Activated effector memory CD4-positive, alpha-beta T cell treated with anti-CD3 and anti-CD28 coated beads, Interleukin-2, amount 50 U/mL, for 16 hours (primary cell): Measurements from ENCODE around the gene SUGP1.
"Not testable (repeated sequence)": the region's sequence is repeated elsewhere in the genome, so short reads cannot be mapped to it uniquely, and the experiment has no call there.

Source experiments
- DNase-seq: peaks from one replicate; pipeline ENCODE4 v3.0.0-alpha.2; 2020

The SUGP1 gene

DNA sequence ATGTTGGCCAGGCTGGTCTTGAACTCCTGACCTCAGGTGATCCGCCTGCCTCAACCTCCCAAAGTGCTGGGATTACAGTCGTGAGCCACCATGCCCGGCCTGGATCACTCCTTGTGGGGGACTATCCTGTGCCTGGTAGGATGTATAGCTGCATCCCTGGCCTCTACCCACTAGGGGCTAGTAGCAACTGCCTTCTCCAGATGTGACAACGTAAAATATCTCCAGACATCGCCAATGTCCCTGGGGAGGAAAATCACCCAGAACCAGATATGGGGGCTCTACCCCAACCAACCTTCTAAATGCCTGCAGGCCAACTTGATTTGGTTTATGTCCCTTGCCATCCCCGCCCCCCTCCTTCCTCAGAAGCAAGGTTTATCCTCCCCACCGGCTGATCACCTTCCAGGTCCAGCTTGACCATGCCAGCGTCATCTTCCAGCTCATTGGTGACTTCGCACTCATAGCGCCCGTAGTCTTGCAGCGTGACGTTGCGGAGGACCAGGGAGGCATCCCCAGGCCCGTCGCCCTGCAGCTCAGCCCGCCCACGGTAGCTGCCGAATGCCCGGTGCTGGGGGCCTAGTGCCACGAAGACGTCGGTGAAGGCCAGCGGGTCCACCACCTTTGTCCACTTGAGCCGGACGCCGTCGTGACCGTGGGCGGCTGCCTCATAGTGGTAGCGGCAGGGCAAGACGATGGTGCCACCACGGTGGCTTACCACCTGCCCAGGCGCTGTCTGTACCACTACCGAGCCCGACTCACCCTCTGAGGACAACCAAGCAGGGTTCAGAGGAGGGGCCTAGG, 59.7 kb downstream of the SUGP1 start:
- no peak for DNase-seq

- DNase-seq, result no peak
These were observed 60.6 kb downstream of the SUGP1 start for GRCh38 chr19:19259741-19260140.

- no peak for DNase-seq
These were observed 61.5 kb downstream of the SUGP1 start for GRCh38 chr19:19258589-19259338.

- no peak for DNase-seq
These were observed 62.3 kb downstream of the SUGP1 start for GRCh38 chr19:19257836-19258588.

DNA sequence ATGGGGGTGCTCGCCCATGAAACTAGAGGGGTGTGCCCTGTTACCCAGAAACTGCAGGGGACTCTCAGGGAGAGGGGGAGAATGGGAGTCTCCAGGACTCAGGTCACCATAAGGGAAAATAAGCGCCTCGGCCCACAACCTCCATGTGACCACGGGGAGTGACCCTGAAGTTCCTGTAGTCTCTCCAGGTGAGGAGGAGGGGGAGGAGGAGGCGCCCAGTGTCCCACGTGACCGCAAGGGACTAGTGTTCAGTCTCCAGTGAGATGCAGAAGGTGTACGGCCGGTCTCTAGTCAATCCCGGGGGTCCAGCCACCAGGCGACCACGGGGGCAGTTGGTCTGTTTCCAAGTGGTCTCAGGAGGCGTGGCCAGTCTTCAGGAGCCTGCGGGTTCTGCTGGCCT, 63.2 kb downstream of the SUGP1 start:
- DNase-seq, result no peak

- no peak for DNase-seq
These were observed 64.0 kb downstream of the SUGP1 start for GRCh38 chr19:19256072-19256969.

DNA sequence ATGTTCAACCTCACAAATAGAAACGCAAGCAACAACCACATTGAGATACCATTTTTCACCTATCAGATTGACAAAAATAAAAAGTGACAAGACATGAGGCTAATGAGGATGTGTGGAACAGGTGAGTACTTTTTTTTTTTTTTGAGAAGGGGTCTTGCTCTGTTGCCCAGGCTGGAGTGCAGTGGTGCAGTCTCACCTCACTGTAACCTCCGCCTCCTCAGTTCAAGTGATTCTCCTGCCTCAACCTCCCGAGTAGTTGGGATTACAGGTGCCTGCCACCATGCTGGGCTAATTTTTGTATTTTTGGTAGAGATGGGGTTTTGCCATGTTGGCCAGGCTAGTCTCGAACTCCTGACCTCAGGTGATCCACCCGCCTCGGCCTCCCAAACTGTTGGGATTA, 66.9 kb downstream of the SUGP1 start:
- DNase-seq, result not testable (repeated sequence)

DNA sequence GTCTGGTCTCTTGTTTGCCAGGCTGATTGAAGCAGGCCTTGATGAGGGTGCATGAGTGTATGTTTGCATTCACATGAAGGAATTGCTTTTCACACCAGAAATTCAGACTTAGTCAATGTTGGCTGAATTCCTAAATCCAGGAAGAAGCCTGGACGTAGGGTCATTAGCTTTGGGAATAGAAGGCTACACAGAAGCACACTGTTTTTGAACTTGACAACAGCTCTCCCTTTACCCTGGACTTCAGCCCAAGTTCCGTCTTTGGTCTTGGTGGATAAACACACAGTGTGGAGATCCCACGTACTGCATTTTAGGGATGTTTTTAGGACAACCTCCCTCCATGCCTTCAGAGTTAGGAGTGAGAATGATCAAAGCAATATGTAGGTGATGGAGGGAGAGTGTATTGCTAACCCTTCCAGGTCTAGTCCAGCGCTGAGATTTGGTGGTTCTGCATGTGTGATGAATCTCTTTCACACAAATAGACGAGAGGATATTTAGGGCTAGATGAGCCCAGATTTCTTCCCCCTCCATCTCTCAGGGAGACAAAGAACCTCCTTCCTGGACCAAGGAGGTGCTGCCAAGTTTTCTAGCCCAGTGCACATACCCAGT, 70.0 kb downstream of the SUGP1 start:
- no peak for DNase-seq

DNA sequence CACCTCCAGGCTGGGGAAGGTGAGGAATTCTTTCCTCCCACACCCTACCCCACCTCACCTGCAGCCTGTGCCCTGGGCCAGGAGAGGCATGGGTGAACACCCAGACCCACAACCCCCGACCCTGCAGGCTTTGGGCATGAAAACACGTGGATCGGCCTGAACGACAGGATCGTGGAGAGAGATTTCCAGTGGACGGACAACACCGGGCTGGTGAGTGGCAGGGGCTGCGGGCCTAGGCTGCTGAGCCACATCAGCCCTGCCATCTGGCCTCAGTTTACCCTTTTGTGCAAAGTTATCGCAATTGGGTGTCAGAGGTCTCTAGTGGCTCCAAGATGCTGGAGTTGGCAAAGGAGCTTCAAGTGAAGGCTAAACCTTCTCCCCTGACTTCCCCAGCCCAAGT, 79.8 kb downstream of the SUGP1 start:
- no peak for DNase-seq

- no peak for DNase-seq
These were observed 80.6 kb downstream of the SUGP1 start for GRCh38 chr19:19239675-19240074.

GRCh38 chr19:19238126-19238894, 82.0 kb downstream of the SUGP1 start:
- no peak for DNase-seq

DNA sequence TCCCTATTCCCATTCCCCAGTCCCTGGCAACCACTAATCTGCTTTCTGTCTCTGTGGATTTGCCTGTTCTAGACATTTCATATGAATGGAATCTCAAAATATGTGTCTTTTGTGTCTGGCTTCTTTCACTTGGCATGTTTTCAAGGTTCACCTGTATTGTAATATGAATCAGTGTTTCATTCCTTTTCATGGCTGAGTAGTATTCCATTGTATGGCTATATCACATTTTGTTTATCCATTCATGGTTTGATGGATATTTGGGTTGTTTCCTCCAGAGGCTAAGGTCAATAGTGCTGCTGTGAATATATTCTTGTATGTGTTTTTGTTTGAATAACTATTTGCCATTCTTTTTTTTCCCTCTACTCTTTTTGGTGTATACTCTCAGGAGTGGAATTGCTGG, 84.1 kb downstream of the SUGP1 start:
- no peak for DNase-seq

- no peak for DNase-seq
These were observed 86.0 kb downstream of the SUGP1 start for GRCh38 chr19:19234220-19234816.

- no peak for DNase-seq
These were observed 88.0 kb downstream of the SUGP1 start for GRCh38 chr19:19232261-19232721.

- DNase-seq, result no peak
These were observed 89.3 kb downstream of the SUGP1 start for GRCh38 chr19:19230999-19231398.

DNA sequence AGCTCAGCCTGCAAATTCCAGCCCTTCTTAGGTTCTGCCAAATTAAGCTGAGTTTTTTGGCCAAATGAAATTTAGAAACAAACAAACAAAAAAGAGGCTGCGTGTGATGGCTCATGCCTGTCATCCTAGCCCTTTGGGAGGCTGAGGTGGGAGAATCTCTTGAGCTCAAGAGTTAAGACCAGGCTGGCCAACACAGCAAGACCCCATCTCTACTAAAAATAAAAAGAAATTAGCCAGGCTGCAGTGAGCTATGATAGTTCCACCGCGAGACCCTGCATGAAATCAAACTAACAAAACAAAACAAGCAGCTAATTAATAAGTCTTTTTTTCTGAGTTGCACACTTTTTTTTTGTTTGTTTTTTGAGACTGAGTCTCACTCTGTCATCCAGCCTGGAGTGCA, 90.6 kb downstream of the SUGP1 start:
- no peak for DNase-seq

DNA sequence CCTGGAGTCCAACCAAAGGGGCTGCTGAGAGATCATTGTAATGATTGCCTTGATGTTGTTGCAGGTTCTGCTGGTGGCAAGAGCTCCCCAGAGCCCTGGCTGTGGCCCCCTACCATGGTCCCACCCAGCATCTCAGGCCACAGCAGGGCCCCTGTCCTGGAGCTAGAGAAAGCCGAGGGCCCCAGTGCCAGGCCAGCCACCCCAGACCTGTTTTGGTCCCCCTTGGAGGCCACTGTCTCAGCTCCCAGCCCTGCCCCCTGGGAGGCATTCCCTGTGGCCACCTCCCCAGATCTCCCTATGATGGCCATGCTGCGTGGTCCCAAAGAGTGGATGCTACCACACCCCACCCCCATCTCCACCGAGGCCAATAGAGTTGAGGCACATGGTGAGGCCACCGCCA, 93.1 kb downstream of the SUGP1 start:
- DNase-seq, result no peak

DNA sequence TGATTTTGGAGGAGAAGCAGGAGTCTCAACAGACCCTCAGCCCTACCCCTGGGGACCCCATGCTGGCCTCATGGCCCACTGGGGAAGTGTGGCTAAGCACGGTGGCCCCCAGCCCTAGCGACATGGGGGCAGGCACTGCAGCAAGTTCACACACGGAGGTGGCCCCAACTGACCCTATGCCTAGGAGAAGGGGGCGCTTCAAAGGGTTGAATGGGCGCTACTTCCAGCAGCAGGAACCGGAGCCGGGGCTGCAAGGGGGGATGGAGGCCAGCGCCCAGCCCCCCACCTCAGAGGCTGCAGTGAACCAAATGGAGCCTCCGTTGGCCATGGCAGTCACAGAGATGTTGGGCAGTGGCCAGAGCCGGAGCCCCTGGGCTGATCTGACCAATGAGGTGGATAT, 93.6 kb downstream of the SUGP1 start:
- DNase-seq, result no peak

DNA sequence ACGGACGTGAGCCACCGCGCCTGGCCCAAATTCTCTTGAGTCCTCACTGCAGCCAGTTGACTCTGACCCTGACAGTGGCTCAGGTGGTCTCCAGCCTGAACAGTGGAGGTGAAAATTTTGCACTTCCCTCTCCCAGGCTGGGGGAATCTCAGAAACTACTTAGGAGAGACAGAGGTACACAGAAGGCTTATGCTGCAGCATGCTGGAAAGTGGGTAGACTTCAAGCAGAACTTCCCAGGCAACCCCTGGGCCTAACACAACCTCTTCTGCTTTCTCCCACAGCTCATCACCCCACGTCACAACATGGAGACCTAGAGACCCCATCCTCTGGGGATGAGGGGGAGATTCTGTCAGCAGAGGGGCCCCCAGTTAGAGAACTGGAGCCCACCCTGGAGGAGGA, 94.1 kb downstream of the SUGP1 start:
- no peak for DNase-seq
